HG03159 (cell line): Measurements from ENCODE around the gene ARHGDIG.

Experiments
- ATAC-seq: cut with Tn5 transposase; IDR thresholded peaks from one replicate; pipeline ENCODE4 v1.9.1; 2021; ENCODE audit warnings: mild to moderate bottlenecking, moderate library complexity; ENCODE audit not compliant: unreplicated experiment

Gene ARHGDIG

DNA sequence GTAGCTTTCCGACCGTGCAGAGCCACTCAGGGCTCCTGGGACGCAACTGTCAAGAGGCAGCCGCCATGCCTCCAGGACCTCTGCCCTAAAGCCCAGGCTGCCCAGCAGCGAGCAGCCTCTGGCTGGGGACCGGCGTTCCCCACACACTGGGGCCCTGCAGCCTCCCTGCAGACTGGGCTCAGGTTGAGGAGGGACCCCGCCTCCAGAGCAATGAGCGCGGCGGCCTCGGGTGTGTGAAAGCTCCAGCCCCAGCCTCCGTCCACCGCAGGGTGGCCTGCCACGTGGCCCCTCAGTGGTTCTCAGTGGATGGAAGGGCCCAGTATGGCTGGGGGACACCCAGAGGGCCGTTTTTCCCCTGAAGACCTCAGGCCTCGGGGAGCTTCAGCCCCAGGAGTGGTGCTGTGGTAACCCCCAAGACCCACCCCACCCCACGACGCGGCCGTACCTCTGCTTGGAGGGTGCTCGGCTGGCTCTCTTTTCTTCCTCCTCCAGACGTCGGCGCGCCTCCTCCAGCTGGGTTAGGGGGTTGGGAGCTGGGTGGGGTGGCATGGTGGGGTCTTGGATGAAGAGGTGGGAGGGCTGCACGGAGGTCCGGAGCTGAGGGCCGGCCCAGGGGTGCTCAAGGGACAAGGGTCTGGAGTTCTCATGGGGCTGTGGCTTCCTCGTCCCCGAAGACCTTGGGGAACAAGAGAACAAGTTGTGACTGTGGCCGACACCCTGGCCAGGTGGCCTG, 12.8 kb downstream of the ARHGDIG start:
- ATAC-seq: no peak

DNA sequence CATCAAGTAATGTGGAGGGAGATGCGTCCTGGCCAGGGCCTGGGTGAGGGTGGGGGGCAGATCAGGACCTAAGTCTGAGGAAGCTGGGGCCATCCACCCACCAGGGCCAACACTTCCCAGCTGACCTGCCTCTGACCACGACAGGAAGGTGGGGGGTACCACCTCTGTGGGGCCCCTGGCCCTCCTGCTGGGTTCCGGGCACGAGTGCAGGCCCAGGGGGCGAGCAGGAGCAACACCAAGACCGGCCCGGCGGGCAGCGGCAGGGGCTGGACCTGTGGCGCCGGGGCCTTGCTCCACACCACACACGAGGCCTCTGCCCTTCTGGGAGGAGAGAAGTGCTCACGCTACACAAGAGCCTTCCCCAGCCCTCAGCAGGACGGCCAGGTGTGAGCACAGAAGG, 15.9 kb downstream of the ARHGDIG start:
- ATAC-seq: no peak

DNA sequence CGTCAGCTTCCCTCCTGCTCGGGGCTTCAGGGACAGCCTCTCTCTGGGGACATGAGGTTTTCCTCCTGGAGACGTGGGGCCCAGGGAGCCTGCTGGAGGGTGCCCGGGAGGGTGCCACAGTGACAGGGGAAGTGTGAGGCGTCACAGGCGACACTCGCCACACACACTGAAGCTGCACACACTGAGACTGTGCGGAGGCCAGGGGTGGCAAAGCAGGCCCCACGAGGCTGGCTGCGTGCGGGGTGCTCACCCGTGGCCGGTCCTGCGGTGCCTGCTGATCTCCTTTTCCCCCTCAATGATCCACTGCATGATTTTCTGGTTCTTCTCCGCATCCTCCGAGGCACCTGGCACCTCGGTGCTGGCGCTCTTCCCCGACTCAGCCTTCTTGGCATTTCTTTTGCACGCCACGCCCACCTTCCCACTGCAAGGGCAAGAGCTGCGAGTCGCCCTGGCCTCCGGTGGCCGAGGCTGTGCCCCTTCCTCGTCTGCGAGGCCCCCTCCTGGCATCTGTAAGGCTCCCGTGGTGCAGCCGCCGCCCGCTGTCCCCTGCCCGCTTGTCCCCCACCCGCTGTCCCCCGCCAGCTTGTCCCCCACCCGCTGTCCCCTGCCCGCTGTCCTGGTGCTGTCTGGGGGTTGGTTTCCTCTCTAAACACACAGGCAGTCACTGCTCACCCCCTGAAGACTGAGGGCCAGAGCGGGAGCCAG, 16.6 kb downstream of the ARHGDIG start:
- no peak for ATAC-seq

DNA sequence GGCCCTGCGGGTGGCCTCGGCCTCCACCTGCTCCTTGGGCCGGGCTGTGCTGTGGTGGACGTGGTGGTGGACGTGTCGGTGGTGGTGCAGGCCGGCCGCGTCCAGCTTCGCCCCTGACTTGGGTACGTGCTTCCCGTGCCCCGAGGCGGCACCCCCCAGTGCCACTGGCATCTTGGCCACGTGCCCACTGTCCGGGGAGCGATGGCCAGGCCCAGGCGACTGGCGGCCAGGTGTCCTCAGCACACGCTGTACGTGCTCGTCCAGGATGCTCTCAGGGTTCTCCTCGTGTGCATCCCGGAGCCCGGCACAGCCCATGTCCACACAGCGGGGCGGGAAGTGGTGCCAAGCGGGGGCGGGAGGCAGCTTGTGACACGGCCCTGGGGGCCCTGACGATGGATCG, 17.4 kb downstream of the ARHGDIG start:
- no peak for ATAC-seq

DNA sequence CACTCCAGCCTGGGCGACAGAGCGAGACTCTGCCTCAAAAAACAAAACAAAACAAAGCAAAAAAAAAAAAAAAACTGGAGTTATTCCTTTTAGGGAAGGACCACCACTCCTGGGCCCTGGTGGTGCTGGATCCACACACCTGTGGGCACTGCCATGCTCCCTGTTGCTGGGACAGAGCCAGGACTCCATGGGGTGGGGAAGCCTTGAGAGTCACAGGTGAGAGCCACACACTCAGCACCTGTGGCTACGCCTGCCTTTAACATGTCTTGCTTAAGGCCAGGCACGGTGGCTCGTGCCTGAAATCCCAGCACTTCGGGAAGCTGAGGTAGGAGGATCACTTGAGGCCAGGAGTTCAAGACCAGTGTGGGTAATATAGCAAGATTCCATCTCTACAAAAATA, 20.8 kb downstream of the ARHGDIG start:
- ATAC-seq: no peak

DNA sequence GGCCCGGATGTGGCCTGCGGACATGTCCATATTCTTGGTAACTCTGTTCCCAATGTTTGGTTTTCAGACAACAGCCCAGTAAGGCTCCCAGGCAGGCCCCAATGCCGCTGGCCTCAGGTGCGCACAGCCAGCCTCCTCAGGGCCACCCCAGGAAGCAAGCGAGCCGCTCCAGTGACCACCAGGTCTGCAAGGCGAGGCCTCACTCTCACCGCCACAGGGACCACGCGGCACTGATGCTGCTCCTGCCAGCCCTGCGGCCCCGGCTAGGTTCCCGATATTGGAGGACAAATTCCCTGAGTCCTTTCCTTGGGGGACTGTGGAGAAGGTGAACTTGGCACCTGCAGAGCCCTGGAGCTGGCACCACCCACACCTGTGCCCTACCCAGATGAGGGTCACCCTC, 21.6 kb downstream of the ARHGDIG start:
- ATAC-seq: no peak

DNA sequence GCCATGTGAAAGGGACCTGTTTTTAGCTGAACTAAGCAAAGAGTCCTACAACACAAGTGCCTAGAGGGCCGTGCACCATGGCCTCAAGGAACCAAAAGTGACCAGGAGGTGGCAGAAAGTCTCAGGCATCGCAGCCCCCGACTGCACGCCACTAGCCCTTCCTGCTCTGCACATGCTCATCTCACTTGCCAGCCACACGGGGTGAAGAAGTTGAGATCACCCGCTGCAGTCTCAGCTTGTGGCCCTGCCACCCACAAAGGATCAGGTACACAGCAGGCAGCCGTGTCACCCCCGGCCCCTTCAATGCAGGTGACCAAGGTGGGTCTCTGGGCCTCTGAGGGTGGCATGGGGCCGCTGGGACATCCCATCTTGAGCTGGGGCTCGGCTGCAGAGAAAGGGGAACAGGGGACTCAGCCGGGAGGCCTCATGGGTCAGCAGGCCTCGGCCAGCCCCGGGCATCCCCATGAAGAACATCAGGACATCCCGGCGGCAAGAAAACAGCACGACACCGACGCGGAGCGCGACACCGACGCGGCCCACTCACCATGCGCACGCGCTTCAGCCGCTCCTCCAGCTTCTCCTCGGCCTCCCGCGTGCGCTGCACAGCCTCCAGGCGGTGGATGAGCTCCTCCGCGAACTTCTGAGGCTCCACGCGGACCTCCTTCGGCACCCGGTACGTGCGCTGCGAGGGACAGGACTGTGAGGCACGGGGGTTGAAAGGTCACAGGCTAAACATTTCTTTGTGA, 23.5 kb downstream of the ARHGDIG start:
- no peak for ATAC-seq

DNA sequence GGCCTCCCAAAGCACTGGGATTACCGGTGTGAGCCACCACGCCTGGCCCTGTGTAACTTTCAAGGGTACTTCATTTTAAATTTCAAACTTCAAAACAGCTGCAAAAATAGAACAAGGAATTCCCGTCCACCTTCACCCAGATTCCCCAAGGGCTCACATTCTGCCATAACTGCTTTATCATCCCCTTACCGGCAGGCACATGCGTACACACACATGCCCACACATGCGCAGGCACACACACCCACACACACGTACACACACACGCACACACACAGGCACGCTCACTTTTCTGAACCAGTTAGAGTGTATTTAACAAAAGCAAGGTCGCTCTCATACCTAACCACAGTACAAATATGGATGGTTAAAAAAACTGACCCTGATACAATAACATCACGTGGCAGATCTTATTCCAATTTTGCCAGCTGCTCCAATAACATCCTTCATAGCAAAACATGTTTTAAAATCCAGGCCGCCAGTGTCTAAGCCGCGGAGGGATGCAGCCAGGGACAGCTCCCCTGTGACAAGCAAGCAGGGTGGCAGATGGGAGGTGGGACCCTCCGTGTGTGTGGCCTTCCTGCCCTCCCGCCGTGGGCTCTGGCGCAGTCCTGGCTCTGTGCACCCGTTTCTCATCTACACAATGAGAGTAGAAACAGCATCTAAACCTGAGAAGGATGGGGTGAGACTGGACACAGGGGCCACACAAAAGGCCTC, 25.7 kb downstream of the ARHGDIG start:
- no peak for ATAC-seq

DNA sequence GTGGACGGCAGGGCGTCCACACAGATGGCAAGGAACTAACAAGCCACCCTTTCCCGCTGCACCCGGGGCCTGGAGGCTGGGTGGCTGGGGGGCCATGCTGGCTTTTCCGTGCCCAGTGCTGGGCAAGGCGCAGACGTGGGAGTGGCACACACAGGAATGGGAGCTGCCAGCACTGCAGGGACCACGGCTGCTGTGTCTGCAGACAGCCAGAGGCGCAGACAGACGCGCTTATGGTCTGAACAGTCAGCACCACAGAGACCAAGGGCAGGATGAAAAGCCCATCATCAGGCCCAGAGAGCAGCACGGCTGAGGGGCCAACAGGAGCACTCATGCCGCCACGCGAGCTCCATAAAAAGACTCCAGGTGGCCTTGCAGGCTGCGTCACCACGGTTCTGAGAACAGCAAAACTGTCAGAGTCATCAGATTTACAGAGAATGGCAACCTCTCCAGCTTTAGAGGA, 26.6 kb downstream of the ARHGDIG start:
- ATAC-seq: no peak

DNA sequence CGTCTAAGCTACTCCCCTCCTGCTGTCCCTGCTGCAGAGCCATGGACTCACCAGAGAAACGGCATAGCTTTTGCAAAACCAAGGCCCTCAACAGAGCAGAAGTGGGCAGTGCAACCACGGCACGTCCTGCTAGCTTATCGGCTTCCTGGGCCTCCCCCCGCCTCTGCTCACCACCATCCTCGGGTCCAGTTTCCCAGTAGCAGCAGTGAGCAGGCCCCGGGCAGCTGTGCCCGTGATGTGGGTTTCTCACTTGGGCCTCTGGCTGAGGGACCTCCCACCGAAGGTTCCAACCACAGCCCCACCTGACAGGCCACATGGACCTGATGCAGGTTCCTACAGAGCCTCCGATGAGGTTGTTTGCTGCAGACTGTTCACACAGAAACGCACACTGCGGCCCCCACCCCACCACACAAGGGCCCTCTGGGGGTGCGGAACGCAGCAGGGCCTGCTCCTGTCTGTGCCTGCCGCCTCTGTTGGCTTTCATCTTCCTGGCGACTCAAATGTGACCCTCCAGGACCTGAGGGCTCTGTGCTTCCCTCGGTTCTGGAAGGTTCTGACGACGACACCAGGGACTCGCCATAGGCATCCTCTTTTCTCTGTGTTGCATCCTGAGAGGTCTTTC, 27.4 kb downstream of the ARHGDIG start:
- ATAC-seq: no peak

DNA sequence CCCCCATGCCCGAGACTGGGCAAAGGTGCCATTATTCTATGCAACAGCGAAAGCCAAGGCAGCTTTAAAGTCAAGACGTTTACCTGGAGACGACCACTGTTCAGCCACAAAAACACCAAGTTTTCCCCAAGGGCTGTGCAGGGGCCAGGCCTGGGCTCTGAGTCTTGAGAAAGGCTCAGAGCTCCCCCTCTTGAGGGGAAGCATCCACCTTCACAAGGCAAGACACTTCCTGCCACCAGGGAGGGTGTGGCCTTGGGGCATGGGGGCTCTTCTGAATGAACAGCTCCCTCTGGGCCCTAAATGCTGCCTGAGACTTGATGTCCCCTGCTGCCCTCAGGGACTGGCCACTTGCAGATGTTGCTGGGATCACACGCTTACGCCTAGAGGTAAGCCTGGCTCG, 29.1 kb downstream of the ARHGDIG start:
- ATAC-seq: no peak

DNA sequence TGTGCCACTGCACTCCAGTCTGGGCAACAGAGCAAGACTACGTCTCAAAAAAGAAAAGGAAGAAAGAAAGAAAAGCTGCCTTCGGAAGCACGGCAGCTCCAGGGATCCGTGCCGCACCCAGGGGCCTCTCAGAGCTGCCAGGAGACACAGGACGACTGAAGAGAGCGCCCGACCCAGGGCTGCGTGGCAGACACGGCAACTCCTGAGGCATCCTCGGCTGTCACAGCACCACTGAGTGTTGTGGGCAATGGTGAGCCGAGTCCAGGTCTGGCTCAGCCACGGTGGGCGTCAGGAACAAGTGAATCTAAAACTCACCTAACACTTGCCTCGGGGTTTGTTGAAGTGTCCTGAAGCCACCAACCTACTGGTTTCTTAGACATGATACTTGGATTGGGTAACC, 31.3 kb downstream of the ARHGDIG start:
- ATAC-seq: no peak

DNA sequence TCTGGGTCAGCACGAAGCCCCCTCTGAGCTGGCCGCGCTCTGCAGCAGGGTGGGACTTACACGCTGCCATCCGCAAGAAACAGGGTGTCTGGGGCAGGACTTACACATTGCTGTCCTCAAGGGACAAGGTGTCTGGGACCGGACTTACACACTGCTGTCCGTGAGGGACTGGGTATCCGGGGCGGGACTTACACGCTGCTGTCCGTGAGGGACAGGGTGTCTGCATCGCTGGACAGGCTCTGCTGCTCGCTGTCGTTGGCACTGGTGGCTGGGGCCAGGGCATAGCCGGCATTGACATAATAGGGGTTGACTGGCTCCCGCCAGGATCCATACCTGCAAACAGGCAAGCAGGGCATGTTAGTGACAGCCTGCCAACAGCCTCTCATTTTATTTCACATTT, 34.0 kb downstream of the ARHGDIG start:
- no peak for ATAC-seq

DNA sequence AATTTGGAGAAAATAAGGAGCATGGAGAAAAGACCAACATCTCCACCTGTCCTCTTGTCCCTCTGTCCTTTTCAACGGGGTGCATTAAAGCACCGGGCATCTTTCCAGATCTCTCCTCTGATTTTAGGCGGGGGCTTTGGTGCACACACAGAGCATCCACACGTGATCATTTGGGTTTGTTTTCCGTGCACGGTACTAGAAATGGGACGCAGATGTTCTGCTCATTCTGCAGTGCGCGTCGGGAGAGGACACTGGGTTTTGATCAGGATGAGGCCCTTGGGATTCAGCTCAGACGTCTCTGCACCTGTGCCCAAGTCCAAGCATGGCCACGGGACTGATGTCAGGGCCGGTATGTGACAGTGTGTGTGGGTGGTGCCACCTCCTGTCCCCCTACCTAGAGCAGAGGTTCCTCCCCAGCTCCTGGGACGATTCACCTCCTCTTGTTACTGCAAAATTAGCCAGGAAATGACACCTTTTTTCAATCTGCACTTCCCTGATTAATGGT, 34.5 kb downstream of the ARHGDIG start:
- no peak for ATAC-seq

DNA sequence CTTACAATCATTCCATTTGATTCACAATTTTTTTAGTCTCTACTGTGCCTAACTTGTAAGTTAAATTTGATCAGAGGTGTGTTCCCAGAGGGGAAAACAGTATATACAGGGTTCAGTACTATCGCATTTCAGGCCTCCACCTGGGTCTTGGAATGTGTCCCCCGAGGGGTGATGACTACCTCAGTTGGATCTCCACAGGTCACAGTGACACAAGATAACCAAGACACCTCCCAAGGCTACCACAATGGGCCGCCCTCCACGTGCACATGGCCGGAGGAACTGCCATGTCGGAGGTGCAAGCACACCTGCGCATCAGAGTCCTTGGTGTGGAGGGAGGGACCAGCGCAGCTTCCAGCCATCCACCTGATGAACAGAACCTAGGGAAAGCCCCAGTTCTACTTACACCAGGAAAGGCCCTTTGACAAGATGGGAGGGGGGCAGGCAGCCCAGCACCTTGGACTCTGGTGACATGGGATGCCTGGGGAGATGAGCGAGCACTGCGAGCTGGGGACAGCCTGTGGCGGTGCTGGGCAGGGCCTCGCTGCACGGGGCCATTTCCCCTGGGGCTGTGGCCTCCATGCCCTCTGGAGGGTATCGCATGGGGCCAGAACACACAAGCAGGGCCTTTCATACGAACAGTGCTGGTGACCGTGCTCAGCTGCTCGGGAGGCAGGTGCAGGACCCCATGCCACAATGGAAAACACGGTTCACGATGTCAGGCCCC, 36.5 kb downstream of the ARHGDIG start:
- ATAC-seq: no peak

DNA sequence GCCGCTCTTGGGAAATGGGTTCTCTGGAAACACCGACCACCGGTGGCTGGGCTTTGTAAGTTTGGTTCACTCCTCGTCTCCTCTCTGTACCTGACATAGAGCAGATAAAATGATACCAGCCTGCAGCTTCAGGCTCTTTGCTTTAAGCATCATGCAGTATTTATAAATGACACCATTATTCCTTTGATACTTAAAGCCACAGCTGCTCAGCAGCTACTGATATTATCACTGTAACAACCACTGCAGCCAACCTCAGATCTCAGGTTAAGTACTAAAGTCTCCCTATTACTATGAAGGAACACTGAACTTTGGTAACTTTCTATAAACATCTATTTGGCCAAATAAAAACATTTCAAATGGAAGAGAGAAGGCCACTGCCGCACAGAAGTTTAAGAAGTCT, 37.2 kb downstream of the ARHGDIG start:
- no peak for ATAC-seq

DNA sequence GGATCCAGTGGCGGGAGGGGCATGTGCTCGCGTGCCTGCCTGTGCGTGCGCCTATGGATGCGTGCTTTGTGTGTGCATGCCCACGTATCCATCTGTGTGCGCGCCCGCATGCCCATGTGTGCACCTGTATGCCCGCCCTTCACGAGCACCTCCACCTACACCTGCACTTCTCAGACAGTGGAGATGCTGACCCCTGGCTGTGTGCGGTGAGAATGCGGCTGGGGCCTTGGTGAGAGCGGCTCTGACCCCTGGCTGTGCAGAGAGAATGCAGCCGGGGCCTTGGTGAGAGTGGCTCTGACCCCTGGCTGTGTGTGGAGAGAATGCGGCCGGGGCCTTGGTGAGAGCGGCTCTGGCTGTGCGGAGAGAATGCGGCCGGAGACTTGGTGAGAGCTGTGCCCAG, 38.2 kb downstream of the ARHGDIG start:
- no peak for ATAC-seq

DNA sequence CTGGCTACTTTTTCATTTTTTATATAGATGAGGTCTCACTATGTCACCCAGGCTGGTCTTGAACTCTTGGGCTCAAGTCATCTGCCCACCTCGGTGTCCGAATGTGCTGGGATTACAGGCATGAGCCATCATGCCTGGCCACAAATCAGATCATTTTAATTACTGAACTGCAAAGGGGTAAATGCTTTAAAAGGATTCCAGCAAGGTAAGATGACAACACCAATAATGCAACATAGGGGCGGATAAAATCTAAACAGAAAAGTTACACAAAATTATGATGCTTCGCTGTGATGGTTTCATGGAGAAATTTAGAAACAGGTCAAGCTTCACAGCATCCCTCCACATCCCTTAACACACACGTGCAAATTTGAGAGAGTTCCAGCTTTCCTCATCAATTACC, 39.8 kb downstream of the ARHGDIG start:
- no peak for ATAC-seq

DNA sequence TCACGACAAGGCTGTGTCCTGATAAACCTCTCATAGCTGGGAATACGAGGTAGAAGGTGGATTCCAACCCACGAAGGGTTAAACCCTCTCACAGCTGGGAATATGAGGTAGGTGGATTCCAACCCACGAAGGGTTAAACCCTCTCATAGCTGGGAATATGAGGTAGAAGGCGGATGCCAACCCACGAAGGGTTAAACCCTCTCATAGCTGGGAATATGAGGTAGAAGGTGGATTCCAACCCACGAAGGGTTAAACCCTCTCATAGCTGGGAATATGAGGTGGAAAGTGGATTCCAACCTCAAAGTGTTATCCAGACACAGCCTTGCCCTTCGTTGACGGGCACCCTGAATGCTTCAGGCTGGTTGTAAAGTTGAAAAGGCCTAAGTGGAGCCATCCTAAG, 41.1 kb downstream of the ARHGDIG start:
- ATAC-seq: no peak
